Upper lobe of right lung (tissue), 1 donor: ENCODE results near the gene MDP1. TPM values are rescaled to one million over a fixed set of nuclear protein-coding genes. Genes with fewer than 3 reads are reported as not detected.
A peak's percentile ranks its signal among the peaks of the same experiment; 100 is the strongest.

Experiments used
- ATAC-seq: fragments of 200-7000 bp; cut with Tn5 transposase; one replicate; pipeline ENCODE4 v1.9.1; 2020; ENCODE audit warnings: mild to moderate bottlenecking, moderate library complexity
- DNase-seq: peaks from one replicate; pipeline ENCODE4 v3.0.0-alpha.2; 2020
- H3K27ac ChIP-seq: fragments of 200-600 bp; one replicate; pipeline ENCODE4 v1.8.0; 2022
- H3K27me3 ChIP-seq: fragments of 200-600 bp; one replicate; pipeline ENCODE4 v1.8.0; 2022; ENCODE audit warnings: mild to moderate bottlenecking
- H3K36me3 ChIP-seq: fragments of 200-600 bp; one replicate; pipeline ENCODE4 v1.8.0; 2022
- H3K4me1 ChIP-seq: fragments of 200-600 bp; one replicate; pipeline ENCODE4 v1.8.0; 2022
- H3K4me3 ChIP-seq: fragments of 200-600 bp; one replicate; pipeline ENCODE4 v1.8.0; 2022; ENCODE audit warnings: mild to moderate bottlenecking
- H3K9me3 ChIP-seq: fragments of 200-600 bp; one replicate; pipeline ENCODE4 v1.8.0; 2022
- CTCF ChIP-seq: fragments of 200-600 bp; IDR thresholded peaks from one replicate; pipeline ENCODE4 v1.8.0; 2022; ENCODE audit warnings: antibody characterized with exemption
- intact Hi-C: fragments of 100-400 bp; cut with DNase I; formaldehyde crosslinking; loops from one replicate; pipeline ENCODE4 v1.11.0; 2022
- total RNA-seq: library from RNA; stranded (reverse); fragmentation: NEBNext Ultra II Directional; extraction: Animal tissue kit (Norgen Biotek cat#: 25700); gene quantifications from one replicate; pipeline ENCODE4 v1.2.1, GENCODE V29; 2021
- donor health status: DM: no; HTN: yes; CAD: no; lungs with severe emphysema.

MDP1 gene
- total RNA-seq, 1 donor from 2014 or later, result 17.8 TPM

- intact Hi-C loops, result no loop called here
- ATAC-seq (no peak), DNase-seq (no peak)
- Histone ChIP-seq H3K27me3 (no peaks in the 10 kb centered on the region), H3K4me3 (no peak overlapping the region), H3K27ac (no peak overlapping the region), H3K9me3 (no peaks in the 10 kb centered on the region), H3K36me3 (peaks cover 15% of the 10 kb centered on the region), H3K4me1 (peaks cover 5% of the 10 kb centered on the region)
- TF ChIP-seq CTCF, result no peak
Observed at GRCh38 chr14:24261256-24261968, 45.5 kb upstream of the MDP1 start.

GRCh38 chr14:24260780-24261157 is 44.9 kb upstream of the MDP1 start:
- TF ChIP-seq CTCF, result no peak
- no peak overlapping the region for H3K27ac ChIP-seq
- peaks cover 10% of the 10 kb centered on the region for H3K36me3 ChIP-seq
- no peaks in the 10 kb centered on the region for H3K27me3 ChIP-seq
- H3K4me1 ChIP-seq, result peaks cover 5% of the 10 kb centered on the region
- intact Hi-C loops, result no loop called here
- DNase-seq (no peak), ATAC-seq (no peak)
- H3K9me3 ChIP-seq, result no peaks in the 10 kb centered on the region
- no peak overlapping the region for H3K4me3 ChIP-seq

GRCh38 chr14:24260026-24260779 is 44.3 kb upstream of the MDP1 start:
- Histone ChIP-seq H3K4me3 (no peak overlapping the region), H3K4me1 (peaks cover 5% of the 10 kb centered on the region), H3K9me3 (no peaks in the 10 kb centered on the region), H3K36me3 (peaks cover 5% of the 10 kb centered on the region), H3K27me3 (no peaks in the 10 kb centered on the region), H3K27ac (peak overlapping the region; percentile 63)
- DNase-seq, result no peak
- TF ChIP-seq CTCF, result no peak
- intact Hi-C loops, result no loop called here
- peak; percentile 40 for ATAC-seq

GRCh38 chr14:24259282-24260025 is 43.6 kb upstream of the MDP1 start:
- peak overlapping the region; percentile 63 for H3K27ac ChIP-seq
- no peak overlapping the region for H3K4me3 ChIP-seq
- intact Hi-C loops, result no loop called here
- TF ChIP-seq CTCF, result no peak
- peaks cover 9% of the 10 kb centered on the region for H3K36me3 ChIP-seq
- peaks cover 5% of the 10 kb centered on the region for H3K4me1 ChIP-seq
- no peaks in the 10 kb centered on the region for H3K9me3 ChIP-seq
- DNase-seq (peak; percentile 85), ATAC-seq (peak; percentile 73)
- no peaks in the 10 kb centered on the region for H3K27me3 ChIP-seq

GRCh38 chr14:24258548-24259265 is 42.8 kb upstream of the MDP1 start:
- no peaks in the 10 kb centered on the region for H3K9me3 ChIP-seq
- peak overlapping the region; percentile 63 for H3K27ac ChIP-seq
- H3K36me3 ChIP-seq, result peaks cover 10% of the 10 kb centered on the region
- H3K27me3 ChIP-seq, result no peaks in the 10 kb centered on the region
- no peak overlapping the region for H3K4me3 ChIP-seq
- no peak for TF ChIP-seq CTCF
- peak; percentile 3 for ATAC-seq
- H3K4me1 ChIP-seq, result peaks cover 5% of the 10 kb centered on the region
- no peak for DNase-seq
- intact Hi-C loops, result no loop called here
